PC-3 (cell line): ENCODE results near the gene AHCTF1. TPM values are rescaled to one million over a fixed set of nuclear protein-coding genes. Genes with fewer than 3 reads are reported as not detected.

Experiments
- ATAC-seq: fragments of 200-7000 bp; cut with Tn5 transposase; 2 replicates; pipeline ENCODE4 v1.9.1; 2020; ENCODE audit warnings: mild to moderate bottlenecking, moderate library complexity
- BruUV-seq: library from RNA; stranded (reverse); fragments of 400-500 nt; replicated peaks from 2 replicates; lab custom pipeline; 2021; lab: Mats Ljungman, UMichigan
- CTCF ChIA-PET: fragments of 300-600 bp; sonication (Branson Sonifier 250); formaldehyde crosslinking; loops from one replicate; lab custom pipeline; 2022; ENCODE audit warnings: antibody characterized with exemption; lab: Charles Lee
- POLR2A ChIA-PET: fragments of 300-600 bp; sonication (Branson Sonifier 250); formaldehyde crosslinking; loops from one replicate; lab custom pipeline; 2022; ENCODE audit warnings: antibody characterized with exemption; ENCODE audit not compliant: unreplicated experiment; lab: Charles Lee
- DNase-seq: peaks from one replicate; pipeline ENCODE4 v3.0.0-alpha.2; 2015
- H2AFZ ChIP-seq: fragments of 300-600 bp; sonication (generic); 2 replicates; pipeline ENCODE4 v1.6.0; 2016; ENCODE audit warnings: antibody characterized with exemption, low read length
- H3F3A ChIP-seq: fragments of 300-600 bp; sonication (generic); one replicate; pipeline ENCODE4 v1.6.0; 2017; ENCODE audit warnings: antibody characterized with exemption, low read length, control low read depth, mild to moderate bottlenecking; ENCODE audit not compliant: unreplicated experiment
- H3K27ac ChIP-seq: fragments of 300-600 bp; sonication (generic); 2 replicates; pipeline ENCODE4 v1.5.1; 2016; ENCODE audit warnings: mild to moderate bottlenecking, low read length
- H3K27me3 ChIP-seq: fragments of 300-600 bp; sonication (generic); 2 replicates; pipeline ENCODE4 v1.6.1; 2016; ENCODE audit warnings: low read length, mixed read lengths
- H3K36me3 ChIP-seq: fragments of 300-600 bp; sonication (generic); 2 replicates; pipeline ENCODE4 v1.6.1; 2016; ENCODE audit warnings: low read depth, mixed run types, low read length, mixed read lengths
- H3K4me1 ChIP-seq: fragments of 300-600 bp; sonication (generic); 2 replicates; pipeline ENCODE4 v1.5.1; 2016; ENCODE audit warnings: low read length; ENCODE audit not compliant: insufficient read depth
- H3K4me2 ChIP-seq: fragments of 300-600 bp; sonication (generic); 2 replicates; pipeline ENCODE4 v1.6.0; 2016; ENCODE audit warnings: low read length
- H3K4me3 ChIP-seq: fragments of 300-600 bp; sonication (generic); 2 replicates; pipeline ENCODE4 v1.5.1; 2016; ENCODE audit warnings: mild to moderate bottlenecking, low read length, mixed read lengths
- H3K79me2 ChIP-seq: fragments of 300-600 bp; sonication (generic); 2 replicates; pipeline ENCODE4 v1.6.1; 2017; ENCODE audit warnings: low read length, mixed read lengths
- H3K9ac ChIP-seq: fragments of 300-600 bp; sonication (generic); 2 replicates; pipeline ENCODE4 v1.6.0; 2016; ENCODE audit warnings: mild to moderate bottlenecking, low read length
- H3K9me2 ChIP-seq: fragments of 300-600 bp; sonication (generic); replicated peaks from 2 replicates; pipeline ENCODE4 v1.6.1; 2016; ENCODE audit warnings: mixed run types, low read length, mixed read lengths
- H3K9me3 ChIP-seq: fragments of 300-600 bp; sonication (generic); 2 replicates; pipeline ENCODE4 v1.6.1; 2016; ENCODE audit warnings: low read length, mixed read lengths
- H4K20me1 ChIP-seq: fragments of 300-600 bp; sonication (generic); 2 replicates; pipeline ENCODE4 v1.6.1; 2016; ENCODE audit warnings: low read length, mixed read lengths
- CTCF ChIP-seq: fragments of 300-600 bp; sonication (generic); conservative IDR thresholded peaks from 2 replicates; pipeline ENCODE4 v1.5.1; 2017; ENCODE audit warnings: antibody characterized with exemption, low read depth, mild to moderate bottlenecking, low read length
- EZH2 ChIP-seq: fragments of 300-600 bp; sonication (generic); IDR thresholded peaks from one replicate; pipeline ENCODE4 v1.6.1; 2017; ENCODE audit warnings: antibody characterized with exemption, mild to moderate bottlenecking, low read length; ENCODE audit not compliant: unreplicated experiment
- EZH2phosphoT487 ChIP-seq: fragments of 300-600 bp; sonication (generic); IDR thresholded peaks from 2 replicates; pipeline ENCODE4 v1.6.1; 2018; ENCODE audit warnings: mild to moderate bottlenecking, antibody characterized with exemption, low read length, borderline replicate concordance
- intact Hi-C: fragments of 100-400 bp; cut with micrococcal nuclease; formaldehyde crosslinking; loops from 2 replicates; pipeline ENCODE4 v1.9.0; 2023
- total RNA-seq: library from RNA; depleted of rRNA; stranded (reverse); fragments of >200 nt; gene quantifications from 2 replicates; pipeline ENCODE4 v1.2.3, GENCODE V29; 2014

The AHCTF1 gene
- total RNA-seq, 1 experiment from 2014 or later, result 38.0 TPM

- H3K9me3 ChIP-seq, result no peaks in the 10 kb centered on the region
- no peak overlapping the region for H3K4me2 ChIP-seq
- no peak overlapping the region for H3K27ac ChIP-seq
- no peaks in the 10 kb centered on the region for H3F3A ChIP-seq
- H2AFZ ChIP-seq, result no peak overlapping the region
- H3K36me3 ChIP-seq, result no peaks in the 10 kb centered on the region
- ChIA-PET CTCF (no interaction called here), POLR2A (no interaction called here)
- H3K9ac ChIP-seq, result no peak overlapping the region
- intact Hi-C loops, result no loop called here
- H4K20me1 ChIP-seq, result no peaks in the 10 kb centered on the region
- no peaks in the 10 kb centered on the region for H3K9me2 ChIP-seq
- no peaks in the 10 kb centered on the region for H3K79me2 ChIP-seq
- no peaks in the 10 kb centered on the region for H3K4me1 ChIP-seq
- BruUV-seq, result no TSS peak
- ATAC-seq (no peak), DNase-seq (no peak)
- no peaks in the 10 kb centered on the region for H3K27me3 ChIP-seq
- H3K4me3 ChIP-seq, result no peak overlapping the region
- TF ChIP-seq CTCF (no peak), EZH2phosphoT487 (no peak), EZH2 (no peak)
Observed at GRCh38 chr1:246800756-246801155, 131.0 kb downstream of the AHCTF1 start.

- intact Hi-C loops, result no loop called here
- Histone ChIP-seq H4K20me1 (no peaks in the 10 kb centered on the region), H3K4me1 (no peaks in the 10 kb centered on the region), H3K27ac (no peak overlapping the region), H3K79me2 (no peaks in the 10 kb centered on the region), H3K9ac (no peak overlapping the region), H3K36me3 (no peaks in the 10 kb centered on the region), H3K4me2 (no peak overlapping the region), H2AFZ (no peak overlapping the region), H3K27me3 (no peaks in the 10 kb centered on the region), H3K4me3 (no peak overlapping the region), H3K9me3 (no peaks in the 10 kb centered on the region), H3F3A (no peaks in the 10 kb centered on the region), H3K9me2 (no peaks in the 10 kb centered on the region)
- DNase-seq (no peak), ATAC-seq (no peak)
- TF ChIP-seq EZH2 (no peak), CTCF (no peak), EZH2phosphoT487 (no peak)
- BruUV-seq, result no TSS peak
- POLR2A ChIA-PET, result no interaction called here
- CTCF ChIA-PET, result no interaction called here
Observed at GRCh38 chr1:246800356-246800755, 131.4 kb downstream of the AHCTF1 start.

GRCh38 chr1:246798606-246799496, 132.9 kb downstream of the AHCTF1 start:
- no peaks in the 10 kb centered on the region for H3F3A ChIP-seq
- no peak for DNase-seq
- no peak overlapping the region for H3K27ac ChIP-seq
- no TSS peak for BruUV-seq
- H3K27me3 ChIP-seq, result no peaks in the 10 kb centered on the region
- ChIA-PET CTCF (no interaction called here), POLR2A (interaction anchor here (0.6 kb wide), 1 partner anchor 1917 kb away, joined by 3 read pairs; no protein-coding TSS in a partner anchor)
- no peaks in the 10 kb centered on the region for H4K20me1 ChIP-seq
- no peak overlapping the region for H2AFZ ChIP-seq
- H3K4me1 ChIP-seq, result peaks cover 10% of the 10 kb centered on the region; the same call in 1 of the 2 replicates
- H3K79me2 ChIP-seq, result no peaks in the 10 kb centered on the region
- no peaks in the 10 kb centered on the region for H3K36me3 ChIP-seq
- TF ChIP-seq CTCF (no peak), EZH2 (no peak), EZH2phosphoT487 (no peak)
- H3K4me2 ChIP-seq, result no peak overlapping the region
- H3K9me2 ChIP-seq, result no peaks in the 10 kb centered on the region
- H3K9me3 ChIP-seq, result no peaks in the 10 kb centered on the region
- intact Hi-C loops, result no loop called here
- H3K4me3 ChIP-seq, result no peak overlapping the region
- no peak for ATAC-seq
- no peak overlapping the region for H3K9ac ChIP-seq
